ENCODE measurements around the gene SPAG9. TPM values are rescaled to one million over a fixed set of nuclear protein-coding genes. Genes with fewer than 3 reads are reported as not detected.
"Not testable (repeated sequence)": the region's sequence is repeated elsewhere in the genome, so short reads cannot be mapped to it uniquely, and the experiment has no call there.

Gene SPAG9
- polyA plus RNA-seq, 1 experiment = 18.7 TPM

GRCh38 chr17:51085150-51085805 is 35.4 kb downstream of the SPAG9 start:
- ChIA-PET POLR2A (interaction anchor here (0.7 kb wide), 1 partner anchor 33 kb away, joined by 3 read pairs; no protein-coding TSS in a partner anchor), CTCF (interaction anchor here (1.1 kb wide), 2 partner anchors 27 to 68 kb away, joined by 3 read pairs; partner anchors contain the start of gene NME1)
- no peak overlapping the region for H3K4me3 ChIP-seq (ENCODE audit: low read depth, low read length)

GRCh38 chr17:51083981-51084380 is 36.7 kb downstream of the SPAG9 start:
- CTCF ChIA-PET = no interaction called here

More at GRCh38 chr17:51085150-51085805, 35.4 kb downstream of the SPAG9 start:
- no peak for TF ChIP-seq CTCF (IDR thresholded peaks at IDR 0.05; ENCODE audit: insufficient read depth, low read depth, low read length)
- H3K27me3 ChIP-seq (ENCODE audit: control insufficient read depth, insufficient read depth, low read length) = no peaks in the 10 kb centered on the region
- DNase-seq (ENCODE audit: low read depth) = no peak
- no peaks in the 10 kb centered on the region for H3K36me3 ChIP-seq (ENCODE audit: control insufficient read depth, insufficient read depth, low read length)

GRCh38 chr17:51083364-51083763 is 37.3 kb downstream of the SPAG9 start:
- H3K27me3 ChIP-seq (ENCODE audit: control insufficient read depth, insufficient read depth, low read length); H3K36me3 ChIP-seq (ENCODE audit: control insufficient read depth, insufficient read depth, low read length); H3K4me3 ChIP-seq (ENCODE audit: low read depth, low read length); DNase-seq (ENCODE audit: low read depth); CTCF ChIA-PET; POLR2A ChIA-PET: not testable (repeated sequence)

More at GRCh38 chr17:51083981-51084380, 36.7 kb downstream of the SPAG9 start:
- no peaks in the 10 kb centered on the region for H3K27me3 ChIP-seq (ENCODE audit: control insufficient read depth, insufficient read depth, low read length)
- no peak for DNase-seq (ENCODE audit: low read depth)
- POLR2A ChIA-PET = no interaction called here
- H3K4me3 ChIP-seq (ENCODE audit: low read depth, low read length) = no peak overlapping the region
- no peak for TF ChIP-seq CTCF (IDR thresholded peaks at IDR 0.05; ENCODE audit: insufficient read depth, low read depth, low read length)
- H3K36me3 ChIP-seq (ENCODE audit: control insufficient read depth, insufficient read depth, low read length) = peaks cover 3% of the 10 kb centered on the region; the same call in 1 of the 2 replicates

GRCh38 chr17:51079049-51079448 is 41.6 kb downstream of the SPAG9 start:
- peaks cover 3% of the 10 kb centered on the region; the same call in 1 of the 2 replicates for H3K36me3 ChIP-seq (ENCODE audit: control insufficient read depth, insufficient read depth, low read length)
- CTCF ChIA-PET = interaction anchor here (1.2 kb wide), 1 partner anchor 78 kb away, joined by 3 read pairs; no protein-coding TSS in a partner anchor
- no peak for DNase-seq (ENCODE audit: low read depth)
- no peak for TF ChIP-seq CTCF (IDR thresholded peaks at IDR 0.05; ENCODE audit: insufficient read depth, low read depth, low read length)
- POLR2A ChIA-PET = interaction anchor here (0.7 kb wide), 1 partner anchor 19 kb away, joined by 4 read pairs; no protein-coding TSS in a partner anchor
- H3K4me3 ChIP-seq (ENCODE audit: low read depth, low read length) = no peak overlapping the region
- H3K27me3 ChIP-seq (ENCODE audit: control insufficient read depth, insufficient read depth, low read length) = no peaks in the 10 kb centered on the region

DNA sequence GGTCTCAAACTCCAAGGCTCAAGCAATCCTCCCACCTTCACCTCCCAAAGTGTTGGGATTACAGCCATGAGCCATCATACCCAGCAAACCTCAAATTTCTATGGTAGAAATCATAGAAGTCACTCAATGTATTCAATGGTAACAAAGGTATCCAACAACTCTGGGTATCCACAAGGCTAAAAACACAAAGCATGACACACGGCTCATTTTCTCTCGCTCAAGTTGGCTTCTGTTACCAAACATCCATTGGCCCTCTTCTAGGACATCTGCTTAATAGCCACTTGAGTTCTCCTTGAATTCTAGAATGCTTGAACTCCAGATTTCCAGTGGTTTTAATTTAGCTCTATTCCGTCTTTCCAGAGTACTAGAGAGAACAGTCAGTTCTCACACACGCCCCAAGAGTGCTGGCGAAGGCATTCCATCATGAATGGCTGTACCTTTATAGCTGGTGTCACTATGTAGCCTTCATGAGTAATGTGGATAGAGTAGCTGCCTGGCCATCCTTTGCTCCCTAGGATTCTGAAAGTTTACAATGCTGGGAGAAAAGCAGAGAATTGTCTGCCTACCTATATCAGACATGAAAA is 42.6 kb downstream of the SPAG9 start:
- Histone ChIP-seq H3K27me3 (ENCODE audit: control insufficient read depth, insufficient read depth, low read length) (no peaks in the 10 kb centered on the region), H3K36me3 (ENCODE audit: control insufficient read depth, insufficient read depth, low read length) (peaks cover 3% of the 10 kb centered on the region; the same call in 1 of the 2 replicates), H3K4me3 (ENCODE audit: low read depth, low read length) (no peak overlapping the region)
- ChIA-PET CTCF (interaction anchor here (0.6 to 1.2 kb wide), 2 partner anchors 38 to 78 kb away, joined by 3 read pairs; no protein-coding TSS in a partner anchor), POLR2A (no interaction called here)
- DNase-seq (ENCODE audit: low read depth) = no peak
- no peak for TF ChIP-seq CTCF (IDR thresholded peaks at IDR 0.05; ENCODE audit: insufficient read depth, low read depth, low read length)
